Glutamatergic neuron (in vitro differentiated cells): ENCODE measurements around the gene STX16. TPM values are rescaled to one million over a fixed set of nuclear protein-coding genes. Genes with fewer than 3 reads are reported as not detected.

Source experiments
- DNase-seq: peaks from one replicate; pipeline ENCODE4 v3.0.0; 2022
- H3K27ac Mint-ChIP-seq: one replicate; pipeline ENCODE4 v1.8.0; 2020; ENCODE audit warnings: mild to moderate bottlenecking, mixed read lengths, inconsistent platforms; ENCODE audit not compliant: unreplicated experiment
- H3K27me3 Mint-ChIP-seq: one replicate; pipeline ENCODE4 v1.8.0; 2020; ENCODE audit warnings: mild to moderate bottlenecking, moderate library complexity, mixed read lengths, inconsistent platforms; ENCODE audit not compliant: unreplicated experiment
- H3K36me3 Mint-ChIP-seq: one replicate; pipeline ENCODE4 v1.8.0; 2020; ENCODE audit warnings: mild to moderate bottlenecking, mixed read lengths, inconsistent platforms; ENCODE audit not compliant: unreplicated experiment
- H3K4me1 Mint-ChIP-seq: one replicate; pipeline ENCODE4 v1.8.0; 2020; ENCODE audit warnings: mild to moderate bottlenecking, low read depth, mixed read lengths, inconsistent platforms; ENCODE audit not compliant: unreplicated experiment
- H3K4me3 Mint-ChIP-seq: one replicate; pipeline ENCODE4 v1.8.0; 2020; ENCODE audit warnings: mild to moderate bottlenecking, mixed read lengths, inconsistent platforms; ENCODE audit not compliant: unreplicated experiment
- H3K9me3 Mint-ChIP-seq: one replicate; pipeline ENCODE4 v1.8.0; 2020; ENCODE audit warnings: mild to moderate bottlenecking, moderate library complexity, mixed read lengths, inconsistent platforms; ENCODE audit not compliant: unreplicated experiment
- total RNA-seq: library from RNA; stranded (reverse); fragmentation: NEBNext Ultra II Directional; extraction: Animal tissue kit (Norgen Biotek cat#: 25700); gene quantifications from one replicate; pipeline ENCODE4 v1.2.1, GENCODE V29; 2021; ENCODE audit not compliant: unreplicated experiment
- TF ChIP-seq, protein P1 (sequence below): fragments of 200-600 bp; sonication (generic); IDR thresholded peaks from one replicate; pipeline ENCODE4 v1.5.0; 2021; ENCODE audit not compliant: partially characterized antibody, unreplicated experiment

STX16 gene
- total RNA-seq, 1 donor from 2014 or later: 71.2 TPM

DNA sequence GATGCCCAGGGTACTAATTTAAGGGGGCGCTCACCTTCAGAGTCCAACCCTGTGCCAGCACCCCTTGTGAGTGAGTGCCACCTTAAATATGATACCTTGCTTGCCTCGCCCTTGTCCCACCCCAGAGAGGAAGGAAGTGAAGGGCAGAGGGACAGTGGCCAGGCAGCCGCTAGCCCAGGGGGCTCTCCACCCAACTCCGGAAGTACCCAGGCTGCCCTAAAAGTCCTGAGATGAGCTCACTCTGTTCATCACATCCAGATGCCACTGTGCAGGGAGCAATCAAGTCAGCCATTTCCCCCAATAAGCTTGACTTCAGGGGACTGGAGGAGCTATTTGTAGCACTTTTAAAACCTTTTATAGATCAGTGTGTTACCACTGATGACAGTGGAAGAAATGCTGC, 25.0 kb upstream of the STX16 start:
- TF ChIP-seq, protein P1, sequence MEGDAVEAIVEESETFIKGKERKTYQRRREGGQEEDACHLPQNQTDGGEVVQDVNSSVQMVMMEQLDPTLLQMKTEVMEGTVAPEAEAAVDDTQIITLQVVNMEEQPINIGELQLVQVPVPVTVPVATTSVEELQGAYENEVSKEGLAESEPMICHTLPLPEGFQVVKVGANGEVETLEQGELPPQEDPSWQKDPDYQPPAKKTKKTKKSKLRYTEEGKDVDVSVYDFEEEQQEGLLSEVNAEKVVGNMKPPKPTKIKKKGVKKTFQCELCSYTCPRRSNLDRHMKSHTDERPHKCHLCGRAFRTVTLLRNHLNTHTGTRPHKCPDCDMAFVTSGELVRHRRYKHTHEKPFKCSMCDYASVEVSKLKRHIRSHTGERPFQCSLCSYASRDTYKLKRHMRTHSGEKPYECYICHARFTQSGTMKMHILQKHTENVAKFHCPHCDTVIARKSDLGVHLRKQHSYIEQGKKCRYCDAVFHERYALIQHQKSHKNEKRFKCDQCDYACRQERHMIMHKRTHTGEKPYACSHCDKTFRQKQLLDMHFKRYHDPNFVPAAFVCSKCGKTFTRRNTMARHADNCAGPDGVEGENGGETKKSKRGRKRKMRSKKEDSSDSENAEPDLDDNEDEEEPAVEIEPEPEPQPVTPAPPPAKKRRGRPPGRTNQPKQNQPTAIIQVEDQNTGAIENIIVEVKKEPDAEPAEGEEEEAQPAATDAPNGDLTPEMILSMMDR: no peak
- Mint-ChIP-seq H3K9me3 (peaks cover 1% of the 10 kb centered on the region), H3K27me3 (peaks cover 2% of the 10 kb centered on the region), H3K36me3 (peaks cover 4% of the 10 kb centered on the region), H3K27ac (no peak overlapping the region), H3K4me1 (no peaks in the 10 kb centered on the region), H3K4me3 (no peak overlapping the region)
- no peak for DNase-seq

DNA sequence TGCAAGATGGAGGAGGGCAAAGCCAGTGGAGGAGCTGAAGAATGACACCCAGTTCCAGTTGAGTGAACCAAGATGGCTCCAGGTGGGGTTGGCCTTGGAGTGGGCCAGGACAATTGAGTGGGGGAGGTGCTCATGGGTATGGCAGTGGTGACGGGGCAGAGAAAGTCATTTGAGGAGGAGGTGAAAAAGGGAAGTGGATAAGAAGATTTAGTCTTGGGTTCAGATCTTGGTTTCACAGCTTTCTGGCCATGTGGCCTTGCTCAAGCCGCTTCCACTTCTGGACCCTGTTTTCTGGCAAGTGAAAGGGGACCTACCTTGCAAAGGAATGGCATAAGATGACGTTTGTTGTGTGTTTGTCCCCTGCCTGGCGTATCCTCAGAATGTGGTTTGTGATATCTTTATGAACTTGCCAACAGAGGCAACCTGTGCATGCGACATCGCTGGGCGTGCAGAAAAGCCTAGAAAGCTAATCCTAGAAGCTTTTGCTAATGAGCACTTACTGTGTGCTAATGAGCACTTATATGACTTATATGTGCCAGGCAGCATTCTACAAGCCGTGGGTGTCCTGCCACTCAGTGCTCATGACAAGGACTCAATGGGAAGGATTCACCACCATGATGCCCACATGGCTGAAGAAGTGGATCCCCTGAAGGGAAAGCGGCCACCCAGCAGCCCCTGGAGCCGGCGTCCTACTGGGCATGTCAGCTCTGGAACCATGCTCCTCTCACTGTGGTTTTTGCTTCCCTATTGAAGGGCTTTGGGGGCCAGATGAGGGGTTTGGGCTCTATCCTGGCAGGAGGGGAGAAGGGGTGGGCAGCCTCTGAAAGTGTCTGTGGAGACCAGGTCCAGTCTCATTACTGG, 23.6 kb upstream of the STX16 start:
- Mint-ChIP-seq H3K9me3 (peaks cover 1% of the 10 kb centered on the region), H3K36me3 (no peaks in the 10 kb centered on the region), H3K27me3 (peaks cover 2% of the 10 kb centered on the region), H3K27ac (no peak overlapping the region), H3K4me3 (no peak overlapping the region), H3K4me1 (no peaks in the 10 kb centered on the region)
- no peak for DNase-seq
- TF ChIP-seq, protein P1: no peak

DNA sequence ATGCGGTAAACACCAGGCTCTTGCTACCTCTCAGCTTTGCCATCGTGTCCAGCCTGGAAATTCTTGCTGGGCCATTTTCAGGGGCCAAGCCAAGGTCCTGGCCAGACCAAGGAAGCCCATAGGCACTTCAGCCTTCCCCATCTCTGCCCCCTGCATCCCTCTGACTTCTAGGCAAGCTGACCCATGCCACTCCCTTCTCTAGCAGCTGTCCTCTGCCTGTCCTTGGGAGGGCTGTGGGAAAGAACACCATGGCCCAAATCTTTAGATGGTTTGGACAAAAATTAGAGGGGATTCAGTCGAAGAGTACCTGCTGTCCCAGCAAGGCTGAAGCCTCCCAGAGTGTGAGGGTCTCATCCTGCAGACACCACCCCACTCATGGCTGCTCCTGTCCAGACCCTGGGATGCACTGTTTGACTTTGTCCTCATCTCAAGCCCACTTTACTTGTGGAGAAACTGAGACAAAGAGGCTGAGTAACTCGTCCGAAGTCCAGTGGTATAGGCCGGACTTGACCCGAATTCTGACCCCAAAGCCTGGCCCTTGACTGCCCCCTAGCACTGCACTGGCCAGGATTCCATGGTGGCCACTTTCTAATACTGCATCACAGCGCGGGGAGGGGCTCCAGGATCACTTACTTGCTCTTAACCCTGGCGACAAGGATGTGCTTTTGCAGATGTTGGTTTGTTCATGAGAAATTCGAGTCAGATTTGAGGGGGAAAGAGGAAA, 22.4 kb upstream of the STX16 start:
- no peak overlapping the region for H3K4me3 Mint-ChIP-seq
- no peak overlapping the region for H3K27ac Mint-ChIP-seq
- H3K4me1 Mint-ChIP-seq: no peaks in the 10 kb centered on the region
- no peak for DNase-seq
- peaks cover 1% of the 10 kb centered on the region for H3K9me3 Mint-ChIP-seq
- no peaks in the 10 kb centered on the region for H3K36me3 Mint-ChIP-seq
- TF ChIP-seq, protein P1: no peak
- peaks cover 2% of the 10 kb centered on the region for H3K27me3 Mint-ChIP-seq

DNA sequence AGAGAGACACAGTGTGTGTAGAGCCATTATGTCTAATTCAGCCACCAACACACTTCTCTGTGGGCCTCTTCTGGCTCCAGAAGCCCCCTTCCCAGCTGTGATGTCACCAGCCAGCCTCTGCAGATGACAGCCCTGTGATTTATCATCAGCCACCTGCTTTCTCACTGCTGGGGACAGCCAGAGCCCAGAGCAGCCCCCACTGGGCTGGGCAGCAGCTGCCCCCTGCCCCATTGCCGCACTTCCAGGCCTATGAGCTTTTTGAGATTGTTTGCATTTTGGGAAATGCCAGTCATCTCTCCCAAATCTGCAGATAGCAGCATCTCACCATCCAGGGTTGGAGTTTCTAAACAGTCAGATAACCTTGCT, 21.9 kb upstream of the STX16 start:
- Mint-ChIP-seq H3K36me3 (no peaks in the 10 kb centered on the region), H3K27me3 (peaks cover 2% of the 10 kb centered on the region), H3K4me3 (no peak overlapping the region), H3K9me3 (peaks cover 1% of the 10 kb centered on the region), H3K4me1 (no peaks in the 10 kb centered on the region), H3K27ac (no peak overlapping the region)
- TF ChIP-seq, protein P1: no peak
- no peak for DNase-seq

DNA sequence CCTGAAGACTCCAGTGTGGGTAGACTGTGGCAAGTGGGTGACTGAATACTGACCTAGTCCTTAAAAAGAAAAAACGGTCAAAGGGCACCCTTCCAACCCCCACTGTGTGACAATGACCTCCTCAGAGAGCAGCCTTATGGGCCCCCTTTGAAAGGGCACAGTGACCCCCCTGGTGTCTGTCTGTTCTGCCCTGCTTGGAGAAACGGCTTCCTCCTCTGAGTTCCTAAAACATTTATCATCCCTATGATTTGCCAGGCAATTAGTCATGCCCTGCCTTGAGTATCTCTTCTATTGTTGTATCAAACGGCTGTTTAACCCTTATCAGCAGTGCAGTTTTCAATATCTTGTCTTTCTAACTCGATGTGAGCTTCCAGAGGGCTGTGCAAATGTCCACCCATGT, 21.0 kb upstream of the STX16 start:
- peaks cover 2% of the 10 kb centered on the region for H3K27me3 Mint-ChIP-seq
- no peaks in the 10 kb centered on the region for H3K36me3 Mint-ChIP-seq
- peaks cover 3% of the 10 kb centered on the region for H3K9me3 Mint-ChIP-seq
- DNase-seq: no peak
- H3K4me1 Mint-ChIP-seq: no peaks in the 10 kb centered on the region
- H3K27ac Mint-ChIP-seq: no peak overlapping the region
- TF ChIP-seq, protein P1: no peak
- H3K4me3 Mint-ChIP-seq: no peak overlapping the region
